ENCODE measurements around the gene MTM1.

DNA sequence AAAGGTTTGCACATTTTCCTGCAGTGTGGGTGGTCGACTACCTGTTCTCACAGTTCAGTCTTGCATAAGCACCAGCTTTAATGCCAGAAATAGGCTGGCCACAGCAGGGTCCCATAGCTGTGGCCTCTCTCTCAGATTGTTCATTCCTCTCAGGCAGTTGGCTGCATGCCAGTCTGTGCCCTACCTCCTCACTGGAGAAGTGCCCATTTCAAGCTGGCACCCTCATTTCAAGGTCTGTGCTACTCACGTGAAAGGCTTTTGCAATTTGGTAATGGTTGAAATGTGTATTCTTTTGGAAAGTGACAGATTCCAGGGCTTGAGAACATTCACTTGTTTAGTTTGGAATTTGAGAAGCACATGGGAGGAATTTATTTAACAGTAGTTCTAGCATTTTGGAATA is 95.9 kb downstream of the MTM1 start:
- TF ChIP-seq ZNF776 (tag by site-specific recombination; IDR thresholded peaks at IDR 0.05; ENCODE audit: borderline replicate concordance): no peak
- TF ChIP-seq ZNF701 (tag by site-specific recombination; IDR thresholded peaks at IDR 0.05): no peak
- TF ChIP-seq KLF10 (tag by site-specific recombination; IDR thresholded peaks at IDR 0.05): no peak
- TF ChIP-seq, protein P1, sequence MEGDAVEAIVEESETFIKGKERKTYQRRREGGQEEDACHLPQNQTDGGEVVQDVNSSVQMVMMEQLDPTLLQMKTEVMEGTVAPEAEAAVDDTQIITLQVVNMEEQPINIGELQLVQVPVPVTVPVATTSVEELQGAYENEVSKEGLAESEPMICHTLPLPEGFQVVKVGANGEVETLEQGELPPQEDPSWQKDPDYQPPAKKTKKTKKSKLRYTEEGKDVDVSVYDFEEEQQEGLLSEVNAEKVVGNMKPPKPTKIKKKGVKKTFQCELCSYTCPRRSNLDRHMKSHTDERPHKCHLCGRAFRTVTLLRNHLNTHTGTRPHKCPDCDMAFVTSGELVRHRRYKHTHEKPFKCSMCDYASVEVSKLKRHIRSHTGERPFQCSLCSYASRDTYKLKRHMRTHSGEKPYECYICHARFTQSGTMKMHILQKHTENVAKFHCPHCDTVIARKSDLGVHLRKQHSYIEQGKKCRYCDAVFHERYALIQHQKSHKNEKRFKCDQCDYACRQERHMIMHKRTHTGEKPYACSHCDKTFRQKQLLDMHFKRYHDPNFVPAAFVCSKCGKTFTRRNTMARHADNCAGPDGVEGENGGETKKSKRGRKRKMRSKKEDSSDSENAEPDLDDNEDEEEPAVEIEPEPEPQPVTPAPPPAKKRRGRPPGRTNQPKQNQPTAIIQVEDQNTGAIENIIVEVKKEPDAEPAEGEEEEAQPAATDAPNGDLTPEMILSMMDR (tag by site-specific recombination; IDR thresholded peaks at IDR 0.05): no peak
- TF ChIP-seq ZNF423 (tag by site-specific recombination; IDR thresholded peaks at IDR 0.05): no peak
- TF ChIP-seq, protein P2, sequence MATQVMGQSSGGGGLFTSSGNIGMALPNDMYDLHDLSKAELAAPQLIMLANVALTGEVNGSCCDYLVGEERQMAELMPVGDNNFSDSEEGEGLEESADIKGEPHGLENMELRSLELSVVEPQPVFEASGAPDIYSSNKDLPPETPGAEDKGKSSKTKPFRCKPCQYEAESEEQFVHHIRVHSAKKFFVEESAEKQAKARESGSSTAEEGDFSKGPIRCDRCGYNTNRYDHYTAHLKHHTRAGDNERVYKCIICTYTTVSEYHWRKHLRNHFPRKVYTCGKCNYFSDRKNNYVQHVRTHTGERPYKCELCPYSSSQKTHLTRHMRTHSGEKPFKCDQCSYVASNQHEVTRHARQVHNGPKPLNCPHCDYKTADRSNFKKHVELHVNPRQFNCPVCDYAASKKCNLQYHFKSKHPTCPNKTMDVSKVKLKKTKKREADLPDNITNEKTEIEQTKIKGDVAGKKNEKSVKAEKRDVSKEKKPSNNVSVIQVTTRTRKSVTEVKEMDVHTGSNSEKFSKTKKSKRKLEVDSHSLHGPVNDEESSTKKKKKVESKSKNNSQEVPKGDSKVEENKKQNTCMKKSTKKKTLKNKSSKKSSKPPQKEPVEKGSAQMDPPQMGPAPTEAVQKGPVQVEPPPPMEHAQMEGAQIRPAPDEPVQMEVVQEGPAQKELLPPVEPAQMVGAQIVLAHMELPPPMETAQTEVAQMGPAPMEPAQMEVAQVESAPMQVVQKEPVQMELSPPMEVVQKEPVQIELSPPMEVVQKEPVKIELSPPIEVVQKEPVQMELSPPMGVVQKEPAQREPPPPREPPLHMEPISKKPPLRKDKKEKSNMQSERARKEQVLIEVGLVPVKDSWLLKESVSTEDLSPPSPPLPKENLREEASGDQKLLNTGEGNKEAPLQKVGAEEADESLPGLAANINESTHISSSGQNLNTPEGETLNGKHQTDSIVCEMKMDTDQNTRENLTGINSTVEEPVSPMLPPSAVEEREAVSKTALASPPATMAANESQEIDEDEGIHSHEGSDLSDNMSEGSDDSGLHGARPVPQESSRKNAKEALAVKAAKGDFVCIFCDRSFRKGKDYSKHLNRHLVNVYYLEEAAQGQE (tag by site-specific recombination; IDR thresholded peaks at IDR 0.05): no peak
- TF ChIP-seq ZNF660 (tag by site-specific recombination; IDR thresholded peaks at IDR 0.05): no peak
- TF ChIP-seq ZSCAN30 (tag by site-specific recombination; IDR thresholded peaks at IDR 0.05): no peak
- no peak for TF ChIP-seq SETDB1 (IDR thresholded peaks at IDR 0.05; ENCODE audit: insufficient read length, low read length)
